Measurements from ENCODE around the gene CDH15. TPM values are rescaled to one million over a fixed set of nuclear protein-coding genes. Genes with fewer than 3 reads are reported as not detected.

Gene CDH15
- polyA plus RNA-seq, 1 donor from 2014 or later: not detected

DNA sequence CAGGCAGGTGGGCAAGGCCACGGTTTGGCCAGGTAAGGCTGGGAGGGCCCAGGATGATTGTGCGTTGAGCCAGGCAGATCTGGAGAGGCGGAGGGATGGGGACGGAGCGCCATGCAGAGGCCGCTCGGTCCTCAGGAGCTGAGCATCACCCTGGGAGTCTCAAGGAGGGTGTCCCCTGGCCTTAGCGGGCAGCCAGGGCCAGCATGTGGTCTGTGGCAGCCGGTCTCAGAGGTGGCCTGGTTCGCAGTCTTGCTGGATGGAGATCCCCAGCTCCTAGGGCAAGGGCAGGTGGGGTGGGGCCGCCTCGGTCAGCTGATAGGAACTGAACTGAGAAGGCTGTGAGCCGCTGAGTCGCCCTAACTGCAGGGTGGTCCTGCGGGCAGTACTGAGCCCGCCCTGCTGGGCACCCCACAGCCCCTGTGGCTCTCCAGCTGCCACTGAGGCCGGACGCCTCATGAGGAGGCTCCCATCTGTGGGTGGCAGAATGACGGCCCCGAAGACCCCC is 11.6 kb upstream of the CDH15 start:
- Histone ChIP-seq H3K9me2 (ENCODE audit: insufficient read depth, low read length) (no peaks in the 10 kb centered on the region), H3K36me3 (ENCODE audit: insufficient read depth, low read length) (no peaks in the 10 kb centered on the region), H3F3A (ENCODE audit: insufficient read depth, low read length, poor library complexity, severe bottlenecking) (no peaks in the 10 kb centered on the region), H3K4me2 (ENCODE audit: low read length) (no peak overlapping the region), H3K27ac (ENCODE audit: low read length) (no peak overlapping the region), H4K20me1 (ENCODE audit: insufficient read depth) (no peaks in the 10 kb centered on the region), H3K79me2 (replicated peaks; ENCODE audit: insufficient read depth, low read length) (no peaks in the 10 kb centered on the region), H3K27me3 (ENCODE audit: insufficient read depth, low read depth, low read length) (no peaks in the 10 kb centered on the region), H2AFZ (ENCODE audit: low read depth, low read length) (no peak overlapping the region), H3K9me3 (ENCODE audit: low read length) (no peaks in the 10 kb centered on the region), H3K4me3 (ENCODE audit: low read length) (no peak overlapping the region), H3K9ac (ENCODE audit: low read length) (no peak overlapping the region)
- TF ChIP-seq, protein P1, sequence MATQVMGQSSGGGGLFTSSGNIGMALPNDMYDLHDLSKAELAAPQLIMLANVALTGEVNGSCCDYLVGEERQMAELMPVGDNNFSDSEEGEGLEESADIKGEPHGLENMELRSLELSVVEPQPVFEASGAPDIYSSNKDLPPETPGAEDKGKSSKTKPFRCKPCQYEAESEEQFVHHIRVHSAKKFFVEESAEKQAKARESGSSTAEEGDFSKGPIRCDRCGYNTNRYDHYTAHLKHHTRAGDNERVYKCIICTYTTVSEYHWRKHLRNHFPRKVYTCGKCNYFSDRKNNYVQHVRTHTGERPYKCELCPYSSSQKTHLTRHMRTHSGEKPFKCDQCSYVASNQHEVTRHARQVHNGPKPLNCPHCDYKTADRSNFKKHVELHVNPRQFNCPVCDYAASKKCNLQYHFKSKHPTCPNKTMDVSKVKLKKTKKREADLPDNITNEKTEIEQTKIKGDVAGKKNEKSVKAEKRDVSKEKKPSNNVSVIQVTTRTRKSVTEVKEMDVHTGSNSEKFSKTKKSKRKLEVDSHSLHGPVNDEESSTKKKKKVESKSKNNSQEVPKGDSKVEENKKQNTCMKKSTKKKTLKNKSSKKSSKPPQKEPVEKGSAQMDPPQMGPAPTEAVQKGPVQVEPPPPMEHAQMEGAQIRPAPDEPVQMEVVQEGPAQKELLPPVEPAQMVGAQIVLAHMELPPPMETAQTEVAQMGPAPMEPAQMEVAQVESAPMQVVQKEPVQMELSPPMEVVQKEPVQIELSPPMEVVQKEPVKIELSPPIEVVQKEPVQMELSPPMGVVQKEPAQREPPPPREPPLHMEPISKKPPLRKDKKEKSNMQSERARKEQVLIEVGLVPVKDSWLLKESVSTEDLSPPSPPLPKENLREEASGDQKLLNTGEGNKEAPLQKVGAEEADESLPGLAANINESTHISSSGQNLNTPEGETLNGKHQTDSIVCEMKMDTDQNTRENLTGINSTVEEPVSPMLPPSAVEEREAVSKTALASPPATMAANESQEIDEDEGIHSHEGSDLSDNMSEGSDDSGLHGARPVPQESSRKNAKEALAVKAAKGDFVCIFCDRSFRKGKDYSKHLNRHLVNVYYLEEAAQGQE (IDR thresholded peaks at IDR 0.05; ENCODE audit: borderline replicate concordance): no peak
- TF ChIP-seq, protein P2, sequence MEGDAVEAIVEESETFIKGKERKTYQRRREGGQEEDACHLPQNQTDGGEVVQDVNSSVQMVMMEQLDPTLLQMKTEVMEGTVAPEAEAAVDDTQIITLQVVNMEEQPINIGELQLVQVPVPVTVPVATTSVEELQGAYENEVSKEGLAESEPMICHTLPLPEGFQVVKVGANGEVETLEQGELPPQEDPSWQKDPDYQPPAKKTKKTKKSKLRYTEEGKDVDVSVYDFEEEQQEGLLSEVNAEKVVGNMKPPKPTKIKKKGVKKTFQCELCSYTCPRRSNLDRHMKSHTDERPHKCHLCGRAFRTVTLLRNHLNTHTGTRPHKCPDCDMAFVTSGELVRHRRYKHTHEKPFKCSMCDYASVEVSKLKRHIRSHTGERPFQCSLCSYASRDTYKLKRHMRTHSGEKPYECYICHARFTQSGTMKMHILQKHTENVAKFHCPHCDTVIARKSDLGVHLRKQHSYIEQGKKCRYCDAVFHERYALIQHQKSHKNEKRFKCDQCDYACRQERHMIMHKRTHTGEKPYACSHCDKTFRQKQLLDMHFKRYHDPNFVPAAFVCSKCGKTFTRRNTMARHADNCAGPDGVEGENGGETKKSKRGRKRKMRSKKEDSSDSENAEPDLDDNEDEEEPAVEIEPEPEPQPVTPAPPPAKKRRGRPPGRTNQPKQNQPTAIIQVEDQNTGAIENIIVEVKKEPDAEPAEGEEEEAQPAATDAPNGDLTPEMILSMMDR (IDR thresholded peaks at IDR 0.05; ENCODE audit: poor library complexity, severe bottlenecking): no peak
- TF ChIP-seq TAF1 (IDR thresholded peaks at IDR 0.05; ENCODE audit: low read depth): no peak
- no peak for TF ChIP-seq SMC3 (conservative IDR thresholded peaks at IDR 0.05; ENCODE audit: poor library complexity)
- TF ChIP-seq EZH2 (IDR thresholded peaks at IDR 0.05; ENCODE audit: borderline replicate concordance, insufficient read depth, low read length, poor library complexity, severe bottlenecking): no peak
- TF ChIP-seq EP300 (conservative IDR thresholded peaks at IDR 0.05; ENCODE audit: poor library complexity, severe bottlenecking): no peak
- no peak for TF ChIP-seq RAD21 (conservative IDR thresholded peaks at IDR 0.05)
- TF ChIP-seq MXI1 (conservative IDR thresholded peaks at IDR 0.05; ENCODE audit: poor library complexity, severe bottlenecking): no peak
- no peak for TF ChIP-seq POLR2AphosphoS5 (IDR thresholded peaks at IDR 0.05)

DNA sequence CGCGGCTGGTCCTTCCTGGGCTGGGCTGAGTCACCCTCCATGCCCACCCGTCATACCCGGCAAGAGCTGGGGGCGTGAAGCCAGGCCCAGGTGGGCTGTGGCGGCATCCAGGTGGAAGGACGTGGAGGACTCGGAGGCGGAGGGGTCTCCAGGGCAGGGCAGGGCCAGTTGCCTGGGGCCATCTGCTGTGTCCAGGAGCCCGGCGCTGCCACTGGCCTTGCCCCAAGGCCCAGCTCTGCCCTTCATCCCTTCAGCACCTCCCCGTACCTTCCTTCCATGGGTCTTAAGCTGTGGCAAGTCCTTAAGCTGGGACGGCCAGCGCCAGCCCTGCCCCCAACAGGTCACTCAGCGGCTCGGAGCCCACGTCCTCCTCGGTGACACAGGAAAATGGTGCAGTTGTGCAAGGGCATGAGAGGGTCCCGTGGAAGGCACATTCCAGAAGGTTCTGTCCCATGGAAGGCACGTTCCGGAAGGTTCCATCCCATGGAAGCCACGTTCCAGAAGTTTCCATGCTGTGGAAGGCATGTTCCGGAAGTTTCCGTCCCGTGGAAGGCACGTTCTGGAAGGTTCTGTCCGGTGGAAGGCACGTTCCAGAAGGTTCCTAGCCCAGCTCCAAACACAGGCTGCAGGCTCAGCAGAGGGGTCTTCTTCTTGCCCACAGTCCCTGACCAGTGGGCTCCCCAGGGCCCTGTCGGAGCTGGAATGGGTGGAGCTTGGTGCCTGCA is 10.4 kb upstream of the CDH15 start:
- Histone ChIP-seq H2AFZ (ENCODE audit: low read depth, low read length) (no peak overlapping the region), H3K27me3 (ENCODE audit: insufficient read depth, low read depth, low read length) (no peaks in the 10 kb centered on the region), H3K27ac (ENCODE audit: low read length) (no peak overlapping the region), H3K4me3 (ENCODE audit: low read length) (no peak overlapping the region), H3K9me2 (ENCODE audit: insufficient read depth, low read length) (no peaks in the 10 kb centered on the region), H3K9me3 (ENCODE audit: low read length) (no peaks in the 10 kb centered on the region), H4K20me1 (ENCODE audit: insufficient read depth) (no peaks in the 10 kb centered on the region), H3K36me3 (ENCODE audit: insufficient read depth, low read length) (no peaks in the 10 kb centered on the region), H3K9ac (ENCODE audit: low read length) (no peak overlapping the region), H3K4me2 (ENCODE audit: low read length) (no peak overlapping the region), H3K79me2 (replicated peaks; ENCODE audit: insufficient read depth, low read length) (no peaks in the 10 kb centered on the region), H3F3A (ENCODE audit: insufficient read depth, low read length, poor library complexity, severe bottlenecking) (no peaks in the 10 kb centered on the region)
- TF ChIP-seq EP300 (conservative IDR thresholded peaks at IDR 0.05; ENCODE audit: poor library complexity, severe bottlenecking) (no peak), TAF1 (IDR thresholded peaks at IDR 0.05; ENCODE audit: low read depth) (no peak), SMC3 (conservative IDR thresholded peaks at IDR 0.05; ENCODE audit: poor library complexity) (no peak), POLR2AphosphoS5 (IDR thresholded peaks at IDR 0.05) (no peak), MXI1 (conservative IDR thresholded peaks at IDR 0.05; ENCODE audit: poor library complexity, severe bottlenecking) (no peak), EZH2 (IDR thresholded peaks at IDR 0.05; ENCODE audit: borderline replicate concordance, insufficient read depth, low read length, poor library complexity, severe bottlenecking) (no peak), RAD21 (conservative IDR thresholded peaks at IDR 0.05) (no peak)
- TF ChIP-seq, protein P1 (IDR thresholded peaks at IDR 0.05; ENCODE audit: borderline replicate concordance): no peak
- TF ChIP-seq, protein P2 (IDR thresholded peaks at IDR 0.05; ENCODE audit: poor library complexity, severe bottlenecking): no peak

Data from neural cell (in vitro differentiated cells).